ENCODE results near the gene IL1RAP. TPM values are rescaled to one million over a fixed set of nuclear protein-coding genes. Genes with fewer than 3 reads are reported as not detected.

The IL1RAP gene
- total RNA-seq, 1 donor from 2014 or later, result 8.2 TPM

DNA sequence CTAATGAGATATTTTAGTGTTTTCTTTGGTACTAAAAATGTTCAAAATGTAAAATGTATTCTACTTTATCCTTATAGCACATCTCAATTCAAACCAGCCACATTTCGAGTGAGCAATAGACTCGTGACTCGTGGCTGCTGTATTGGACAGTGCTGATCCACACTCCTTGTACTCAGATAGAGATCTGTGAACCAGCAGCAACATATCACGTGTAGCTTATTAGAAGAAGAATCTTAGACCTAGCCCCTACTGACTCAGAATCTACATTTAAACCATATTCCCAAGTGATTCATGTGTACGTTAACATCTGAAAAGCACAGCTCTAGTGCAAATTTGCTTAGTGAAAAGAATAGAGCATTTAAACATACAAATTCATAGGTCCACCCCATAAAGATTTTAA lies 130.9 kb downstream of the IL1RAP start:
- Mint-ChIP-seq H3K27ac (no peak overlapping the region), H3K4me3 (no peak overlapping the region), H3K36me3 (no peaks in the 10 kb centered on the region), H3K27me3 (no peaks in the 10 kb centered on the region), H3K4me1 (ENCODE audit: unreplicated experiment) (no peaks in the 10 kb centered on the region), H3K9me3 (no peaks in the 10 kb centered on the region)
- TF ChIP-seq, protein P1, sequence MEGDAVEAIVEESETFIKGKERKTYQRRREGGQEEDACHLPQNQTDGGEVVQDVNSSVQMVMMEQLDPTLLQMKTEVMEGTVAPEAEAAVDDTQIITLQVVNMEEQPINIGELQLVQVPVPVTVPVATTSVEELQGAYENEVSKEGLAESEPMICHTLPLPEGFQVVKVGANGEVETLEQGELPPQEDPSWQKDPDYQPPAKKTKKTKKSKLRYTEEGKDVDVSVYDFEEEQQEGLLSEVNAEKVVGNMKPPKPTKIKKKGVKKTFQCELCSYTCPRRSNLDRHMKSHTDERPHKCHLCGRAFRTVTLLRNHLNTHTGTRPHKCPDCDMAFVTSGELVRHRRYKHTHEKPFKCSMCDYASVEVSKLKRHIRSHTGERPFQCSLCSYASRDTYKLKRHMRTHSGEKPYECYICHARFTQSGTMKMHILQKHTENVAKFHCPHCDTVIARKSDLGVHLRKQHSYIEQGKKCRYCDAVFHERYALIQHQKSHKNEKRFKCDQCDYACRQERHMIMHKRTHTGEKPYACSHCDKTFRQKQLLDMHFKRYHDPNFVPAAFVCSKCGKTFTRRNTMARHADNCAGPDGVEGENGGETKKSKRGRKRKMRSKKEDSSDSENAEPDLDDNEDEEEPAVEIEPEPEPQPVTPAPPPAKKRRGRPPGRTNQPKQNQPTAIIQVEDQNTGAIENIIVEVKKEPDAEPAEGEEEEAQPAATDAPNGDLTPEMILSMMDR (conservative IDR thresholded peaks at IDR 0.05), result no peak
- no peak for DNase-seq (ENCODE audit: extremely low spot score, unreplicated experiment)

GRCh38 chr3:190645932-190646460 lies 132.1 kb downstream of the IL1RAP start:
- TF ChIP-seq, protein P1 (conservative IDR thresholded peaks at IDR 0.05), result no peak
- Mint-ChIP-seq H3K9me3 (no peaks in the 10 kb centered on the region), H3K36me3 (no peaks in the 10 kb centered on the region), H3K4me3 (no peak overlapping the region), H3K27me3 (no peaks in the 10 kb centered on the region), H3K27ac (no peak overlapping the region), H3K4me1 (ENCODE audit: unreplicated experiment) (no peaks in the 10 kb centered on the region)
- DNase-seq (ENCODE audit: extremely low spot score, unreplicated experiment), result no peak

DNA sequence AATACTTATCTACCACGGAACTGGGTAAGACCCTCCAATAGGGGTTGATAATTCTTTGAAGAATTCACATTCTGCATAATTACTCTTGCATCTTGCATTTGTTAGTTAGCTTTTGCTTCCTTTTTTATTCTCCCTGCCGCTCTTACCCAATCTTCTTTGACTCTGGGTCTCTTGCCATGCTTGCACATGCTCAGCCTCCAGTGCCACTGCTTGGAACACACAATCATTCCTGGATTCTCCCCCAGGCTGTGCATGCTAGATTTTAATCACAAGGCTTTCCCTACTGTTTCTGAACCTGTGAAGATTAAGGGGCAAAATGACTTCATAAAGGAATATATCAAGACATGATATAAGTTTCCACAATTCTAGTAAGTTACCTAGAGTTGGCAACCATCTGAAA lies 133.1 kb downstream of the IL1RAP start:
- Mint-ChIP-seq H3K27me3 (no peaks in the 10 kb centered on the region), H3K4me3 (no peak overlapping the region), H3K27ac (no peak overlapping the region), H3K9me3 (no peaks in the 10 kb centered on the region), H3K4me1 (ENCODE audit: unreplicated experiment) (no peaks in the 10 kb centered on the region), H3K36me3 (no peaks in the 10 kb centered on the region)
- no peak for DNase-seq (ENCODE audit: extremely low spot score, unreplicated experiment)
- TF ChIP-seq, protein P1 (conservative IDR thresholded peaks at IDR 0.05), result no peak

DNA sequence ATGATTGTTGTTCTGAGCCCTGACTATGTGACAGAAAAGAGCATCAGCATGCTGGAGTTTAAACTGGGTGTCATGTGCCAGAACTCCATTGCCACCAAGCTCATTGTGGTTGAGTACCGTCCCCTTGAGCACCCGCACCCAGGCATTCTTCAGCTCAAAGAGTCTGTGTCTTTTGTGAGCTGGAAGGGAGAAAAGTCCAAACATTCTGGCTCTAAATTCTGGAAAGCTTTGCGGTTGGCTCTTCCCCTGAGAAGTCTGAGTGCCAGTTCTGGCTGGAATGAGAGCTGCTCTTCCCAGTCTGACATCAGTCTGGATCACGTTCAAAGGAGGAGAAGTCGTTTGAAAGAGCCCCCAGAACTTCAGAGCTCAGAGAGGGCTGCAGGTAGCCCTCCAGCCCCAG lies 142.0 kb downstream of the IL1RAP start:
- Mint-ChIP-seq H3K27me3 (no peaks in the 10 kb centered on the region), H3K4me1 (ENCODE audit: unreplicated experiment) (no peaks in the 10 kb centered on the region), H3K36me3 (no peaks in the 10 kb centered on the region), H3K27ac (no peak overlapping the region), H3K9me3 (no peaks in the 10 kb centered on the region), H3K4me3 (no peak overlapping the region)
- no peak for DNase-seq (ENCODE audit: extremely low spot score, unreplicated experiment)
- TF ChIP-seq, protein P1 (conservative IDR thresholded peaks at IDR 0.05), result no peak

GRCh38 chr3:190658106-190658505 lies 144.2 kb downstream of the IL1RAP start:
- Mint-ChIP-seq H3K36me3 (no peaks in the 10 kb centered on the region), H3K27me3 (no peaks in the 10 kb centered on the region), H3K4me1 (ENCODE audit: unreplicated experiment) (no peaks in the 10 kb centered on the region), H3K4me3 (no peak overlapping the region), H3K9me3 (no peaks in the 10 kb centered on the region), H3K27ac (no peak overlapping the region)
- TF ChIP-seq, protein P1 (conservative IDR thresholded peaks at IDR 0.05), result no peak
- DNase-seq (ENCODE audit: extremely low spot score, unreplicated experiment), result no peak

GRCh38 chr3:190666821-190667220 lies 152.9 kb downstream of the IL1RAP start:
- Mint-ChIP-seq H3K36me3 (no peaks in the 10 kb centered on the region), H3K27me3 (no peaks in the 10 kb centered on the region), H3K9me3 (no peaks in the 10 kb centered on the region), H3K4me1 (ENCODE audit: unreplicated experiment) (no peaks in the 10 kb centered on the region), H3K4me3 (no peak overlapping the region), H3K27ac (no peak overlapping the region)
- DNase-seq (ENCODE audit: extremely low spot score, unreplicated experiment), result no peak
- TF ChIP-seq, protein P1 (conservative IDR thresholded peaks at IDR 0.05), result no peak
